Uterus (tissue), 4 donors: ENCODE measurements around the gene CD27. TPM values are rescaled to one million over a fixed set of nuclear protein-coding genes. Genes with fewer than 3 reads are reported as not detected.

ENCODE experiments used
- DNase-seq, 2 donors: peaks; one replicate each; pipeline ENCODE4 v3.0.0-alpha.2; 2019 to 2020
- H3K27ac ChIP-seq, 2 donors: fragments of 200-600 bp; sonication (generic); 1 replicate in 1 of 2; 2 replicates in 1 of 2; pipeline ENCODE4 v1.5.1; 2016 to 2018
- H3K27me3 ChIP-seq, 2 donors: fragments of 200-600 bp; sonication (generic); one replicate each; pipeline ENCODE4 v1.5.1; 2018 to 2019; ENCODE audit warnings: control low read depth in 1 of 2
- H3K36me3 ChIP-seq, 2 donors: fragments of 200-600 bp; sonication (generic); one replicate each; pipeline ENCODE4 v1.5.1; 2019; ENCODE audit warnings: control low read depth in 1 of 2
- H3K4me1 ChIP-seq, 2 donors: fragments of 200-600 bp; sonication (generic); one replicate each; pipeline ENCODE4 v1.5.1; 2018 to 2019; ENCODE audit warnings: control low read depth in 1 of 2
- H3K4me3 ChIP-seq, 2 donors: fragments of 200-600 bp; sonication (generic); 1 replicate in 1 of 2; 2 replicates in 1 of 2; pipeline ENCODE4 v1.5.1; 2018 to 2019; ENCODE audit warnings: mild to moderate bottlenecking in 1 of 2
- H3K9me3 ChIP-seq, 2 donors: fragments of 200-600 bp; sonication (generic); one replicate each; pipeline ENCODE4 v1.5.1; 2019; ENCODE audit warnings: control low read depth in 1 of 2
- CTCF ChIP-seq, 4 experiments: fragments of 200-600 bp in 2 of 4; fragments of 450-650 bp in 2 of 4; sonication (generic) in 2 of 4; IDR thresholded peaks; one replicate each; pipeline ENCODE4 v1.5.1; 2016 to 2019; ENCODE audit warnings: antibody characterized with exemption in 4 of 4, mild to moderate bottlenecking in 2 of 4, moderate library complexity in 1 of 4
- POLR2A ChIP-seq, 2 donors: fragments of 450-650 bp; IDR thresholded peaks; one replicate each; pipeline ENCODE4 v1.6.1; 2016; ENCODE audit warnings: antibody characterized with exemption in 2 of 2, mild to moderate bottlenecking in 1 of 2, moderate library complexity in 1 of 2
- intact Hi-C: fragments of 100-400 bp; cut with DNase I; formaldehyde crosslinking; loops from one replicate; pipeline ENCODE4 v1.15.1; 2023; ENCODE audit warnings: low total_unique reads
- total RNA-seq, 4 donors: library from RNA; depleted of rRNA in 3 of 4; stranded (reverse); fragments of >200 nt in 3 of 4; gene quantifications; one replicate each; pipeline versions ENCODE4 v1.1.0 to v1.2.4, GENCODE V29; 2014 to 2023
- donor health status: DM: yes; HTN: yes; CAD: no.

Gene CD27
- total RNA-seq, 4 donors from 2014 or later = 0.35 to 1.4 TPM; not detected in 2

DNA sequence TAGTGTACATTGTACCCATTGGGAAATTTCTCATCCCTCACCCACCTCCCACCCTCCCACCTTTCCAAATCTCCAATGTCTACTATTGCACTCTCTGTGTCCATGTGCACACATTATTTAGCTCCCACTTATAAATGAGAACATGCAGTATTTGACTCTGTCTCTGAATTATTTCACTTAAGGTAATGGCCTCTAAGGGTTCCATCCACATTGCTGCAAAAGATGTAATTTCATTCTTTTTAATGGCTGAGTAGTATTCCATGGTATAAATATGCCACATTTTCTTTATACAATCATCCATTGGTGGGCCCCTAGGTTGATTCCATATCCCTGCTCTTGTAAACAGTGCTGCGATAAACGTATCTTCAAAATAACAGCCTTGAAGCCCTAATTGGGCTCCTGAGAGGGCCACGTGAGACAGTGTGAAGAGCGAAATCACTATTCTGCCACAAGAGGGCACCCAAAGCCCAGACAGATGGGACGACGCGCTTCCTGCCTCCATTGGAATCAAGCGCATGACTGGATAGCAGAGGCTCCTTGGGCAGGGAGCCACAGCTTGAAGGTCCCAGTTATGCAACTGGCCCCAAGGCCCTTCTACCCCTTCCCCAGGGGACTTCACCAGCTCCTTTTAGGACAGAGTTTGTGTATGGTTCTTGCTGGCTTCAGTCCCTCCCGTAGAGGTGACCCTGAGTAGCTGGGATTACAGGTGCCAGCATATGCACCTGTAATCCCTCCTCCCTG, 21.3 kb upstream of the CD27 start:
- no peaks in the 10 kb centered on the region for H3K9me3 ChIP-seq
- TF ChIP-seq CTCF (IDR thresholded peaks at IDR 0.05) (peak; percentile 90 to 96 (median 95)), POLR2A (IDR thresholded peaks at IDR 0.05) (no peak)
- no peaks in the 10 kb centered on the region for H3K4me1 ChIP-seq
- H3K27ac ChIP-seq = peak overlapping the region in 1 of 2 donors; percentile 25
- H3K27me3 ChIP-seq = no peaks in the 10 kb centered on the region
- no peaks in the 10 kb centered on the region for H3K36me3 ChIP-seq
- H3K4me3 ChIP-seq = no peak overlapping the region
- intact Hi-C loops = loop anchor here (5.0 kb wide), 1 partner anchor 114 kb away; no protein-coding TSS in a partner anchor
- DNase-seq = peak; percentile 85 to 89

- no peak for DNase-seq
- TF ChIP-seq CTCF (IDR thresholded peaks at IDR 0.05) = no peak
- peak in 1 of 2 donors; percentile 6 for TF ChIP-seq POLR2A (IDR thresholded peaks at IDR 0.05)
- Histone ChIP-seq H3K27me3 (no peaks in the 10 kb centered on the region), H3K9me3 (no peaks in the 10 kb centered on the region), H3K27ac (peak overlapping the region in 1 of 2 donors; percentile 25), H3K4me1 (no peaks in the 10 kb centered on the region), H3K36me3 (no peaks in the 10 kb centered on the region), H3K4me3 (no peak overlapping the region)
- intact Hi-C loops = loop anchor here (5.0 kb wide), 1 partner anchor 113 kb away; no protein-coding TSS in a partner anchor
Measured at GRCh38 chr12:6424008-6424347, 20.8 kb upstream of the CD27 start.

- Histone ChIP-seq H3K27ac (no peak overlapping the region), H3K36me3 (no peaks in the 10 kb centered on the region), H3K9me3 (no peaks in the 10 kb centered on the region), H3K27me3 (no peaks in the 10 kb centered on the region), H3K4me3 (no peak overlapping the region), H3K4me1 (no peaks in the 10 kb centered on the region)
- TF ChIP-seq CTCF (IDR thresholded peaks at IDR 0.05) (no peak), POLR2A (IDR thresholded peaks at IDR 0.05) (no peak)
- DNase-seq = no peak
- intact Hi-C loops = loop anchor here (5.0 kb wide), 2 partner anchors 37 to 112 kb away; no protein-coding TSS in a partner anchor
Measured at GRCh38 chr12:6424866-6425265, 19.9 kb upstream of the CD27 start.

GRCh38 chr12:6425590-6426531, 18.9 kb upstream of the CD27 start:
- no peaks in the 10 kb centered on the region for H3K36me3 ChIP-seq
- no peak overlapping the region for H3K4me3 ChIP-seq
- no peaks in the 10 kb centered on the region for H3K27me3 ChIP-seq
- TF ChIP-seq CTCF (IDR thresholded peaks at IDR 0.05) (no peak), POLR2A (IDR thresholded peaks at IDR 0.05) (no peak)
- H3K4me1 ChIP-seq = no peaks in the 10 kb centered on the region
- intact Hi-C loops = loop anchor here (5.0 kb wide), 1 partner anchor 36 kb away; no protein-coding TSS in a partner anchor
- DNase-seq = no peak
- no peak overlapping the region for H3K27ac ChIP-seq
- no peaks in the 10 kb centered on the region for H3K9me3 ChIP-seq
